Stimulated activated CD4-positive, alpha-beta T cell treated with anti-CD3 and anti-CD28 coated beads, Interleukin-4, amount 100 ng/mL, for 1 hour (primary cell): ENCODE data around the gene ARL2.
"Not testable (repeated sequence)": the region's sequence is repeated elsewhere in the genome, so short reads cannot be mapped to it uniquely, and the experiment has no call there.

Experiments used
- DNase-seq: peaks from one replicate; pipeline ENCODE4 v3.0.0-alpha.2; 2020

The ARL2 gene

GRCh38 chr11:65008873-65009272 is 5.1 kb upstream of the ARL2 start:
- no peak for DNase-seq

GRCh38 chr11:65013130-65013887 is 651 bp upstream of the ARL2 start:
- DNase-seq: peak; percentile 90

- DNase-seq: no peak
These were observed 817 bp downstream of the ARL2 start for GRCh38 chr11:65014726-65015227.

GRCh38 chr11:65016705-65017104 is 2.7 kb downstream of the ARL2 start:
- DNase-seq: no peak

- DNase-seq: no peak
These were observed 4.0 kb downstream of the ARL2 start for GRCh38 chr11:65017937-65018336.

- no peak for DNase-seq
These were observed 5.9 kb downstream of the ARL2 start for GRCh38 chr11:65019824-65020223.

GRCh38 chr11:65021003-65021402 is 7.0 kb downstream of the ARL2 start:
- no peak for DNase-seq

- no peak for DNase-seq
These were observed 7.5 kb downstream of the ARL2 start for GRCh38 chr11:65021509-65021908.

GRCh38 chr11:65023502-65023901 is 9.5 kb downstream of the ARL2 start:
- not testable (repeated sequence) for DNase-seq

- DNase-seq: no peak
These were observed 12.8 kb downstream of the ARL2 start for GRCh38 chr11:65026810-65027209.

GRCh38 chr11:65027213-65028067 is 13.5 kb downstream of the ARL2 start, which contains the start of gene SNX15:
Gene SNX15 (plus strand): TSS chr11:65027439. CDS start chr11:65027538, 99 bp downstream.
- DNase-seq: peak; percentile 82

- no peak for DNase-seq
These were observed 18.3 kb downstream of the ARL2 start for GRCh38 chr11:65032216-65032615.

GRCh38 chr11:65034423-65034822 is 20.5 kb downstream of the ARL2 start:
- no peak for DNase-seq

GRCh38 chr11:65035579-65035978 is 21.6 kb downstream of the ARL2 start:
- DNase-seq: no peak

- no peak for DNase-seq
These were observed 23.0 kb downstream of the ARL2 start for GRCh38 chr11:65036931-65037330.

GRCh38 chr11:65040520-65040846 is 26.5 kb downstream of the ARL2 start:
- DNase-seq: no peak

- DNase-seq: peak; percentile 85
These were observed 27.1 kb downstream of the ARL2 start, which contains the start of gene SAC3D1 for GRCh38 chr11:65040847-65041622. Gene SAC3D1 (plus strand): TSS chr11:65041210. CDS start chr11:65041293, 83 bp downstream.

- no peak for DNase-seq
These were observed 28.9 kb downstream of the ARL2 start for GRCh38 chr11:65042891-65043290.

- no peak for DNase-seq
These were observed 30.0 kb downstream of the ARL2 start for GRCh38 chr11:65043881-65044501.

GRCh38 chr11:65045061-65045460 is 31.1 kb downstream of the ARL2 start:
- DNase-seq: no peak

- DNase-seq: no peak
These were observed 31.8 kb downstream of the ARL2 start for GRCh38 chr11:65045728-65046127.

- peak; percentile 32 for DNase-seq
These were observed 33.8 kb downstream of the ARL2 start for GRCh38 chr11:65047581-65048422.
